HG02840 (cell line): Measurements from ENCODE around the gene ZNF417.
"Not testable (repeated sequence)": the region's sequence is repeated elsewhere in the genome, so short reads cannot be mapped to it uniquely, and the experiment has no call there.

Experiments
- ATAC-seq: cut with Tn5 transposase; IDR thresholded peaks from one replicate; pipeline ENCODE4 v1.9.1; 2021; ENCODE audit warnings: mild to moderate bottlenecking, moderate library complexity, moderate number of reproducible peaks; ENCODE audit not compliant: unreplicated experiment, low FRiP score

The ZNF417 gene

GRCh38 chr19:57916168-57916995 lies at the start of gene ZNF417:
Gene ZNF417, minus strand, starts transcription at chr19:57916592. Its CDS starts 181 bp downstream, at chr19:57916411.
- peak; percentile 92 for ATAC-seq

DNA sequence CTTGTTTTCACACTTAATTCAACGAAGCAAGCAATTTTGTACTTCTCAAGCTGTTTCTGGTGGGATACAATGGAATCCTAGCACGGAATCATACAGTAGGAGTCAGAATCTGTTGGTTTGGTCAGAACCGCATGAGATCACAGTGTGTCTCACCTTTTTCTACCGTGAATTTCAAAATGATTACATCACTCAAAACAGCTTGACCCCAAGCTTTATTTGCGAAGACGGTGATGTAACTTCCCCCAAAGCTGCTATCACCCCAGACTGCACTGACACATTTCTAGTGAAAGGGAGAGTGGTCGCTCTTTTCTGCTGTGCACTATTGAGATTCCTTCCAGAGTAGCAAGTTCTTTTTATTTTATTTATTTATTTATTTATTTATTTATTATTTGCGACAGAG lies 48.4 kb upstream of the ZNF417 start:
- no peak for ATAC-seq

DNA sequence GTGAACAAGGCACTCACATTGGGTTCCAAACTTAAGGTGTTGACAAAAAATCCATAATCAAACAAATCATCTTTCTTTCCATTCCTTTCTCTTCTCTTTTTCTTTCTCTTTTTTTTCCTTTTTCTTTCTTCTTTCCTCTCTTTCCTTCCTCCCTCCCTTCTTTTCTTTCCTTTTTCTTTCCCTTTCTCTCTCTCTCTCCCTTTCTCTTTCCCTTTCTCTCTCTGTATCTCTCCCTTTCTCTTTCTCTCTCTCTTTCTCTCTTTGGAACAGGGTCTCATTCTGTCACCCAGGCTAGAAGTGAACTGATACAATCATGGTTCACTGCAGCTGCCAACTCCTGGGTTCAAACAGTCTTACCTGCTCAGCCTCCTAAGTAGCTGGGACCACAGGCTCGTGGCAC lies 45.4 kb upstream of the ZNF417 start:
- ATAC-seq, result no peak

DNA sequence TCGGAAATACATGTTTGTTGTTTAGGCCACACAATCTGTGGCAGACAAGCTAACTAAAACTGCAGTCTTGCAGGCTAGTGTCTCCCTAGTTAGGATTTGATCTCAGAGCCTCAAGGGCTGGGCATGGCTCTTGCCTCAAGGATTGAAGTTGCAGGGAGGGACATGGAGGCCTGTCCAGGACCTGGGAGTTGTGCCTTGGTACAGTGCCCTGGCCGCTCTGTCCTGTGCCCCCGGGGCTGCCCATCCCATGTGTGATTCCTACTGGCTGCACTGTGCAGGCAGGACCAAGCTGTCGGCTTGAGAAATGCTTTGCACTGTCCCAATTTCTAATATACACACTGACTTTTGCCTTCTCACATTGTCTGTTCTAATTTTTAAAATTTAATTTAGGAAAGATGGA lies 38.6 kb upstream of the ZNF417 start:
- no peak for ATAC-seq

DNA sequence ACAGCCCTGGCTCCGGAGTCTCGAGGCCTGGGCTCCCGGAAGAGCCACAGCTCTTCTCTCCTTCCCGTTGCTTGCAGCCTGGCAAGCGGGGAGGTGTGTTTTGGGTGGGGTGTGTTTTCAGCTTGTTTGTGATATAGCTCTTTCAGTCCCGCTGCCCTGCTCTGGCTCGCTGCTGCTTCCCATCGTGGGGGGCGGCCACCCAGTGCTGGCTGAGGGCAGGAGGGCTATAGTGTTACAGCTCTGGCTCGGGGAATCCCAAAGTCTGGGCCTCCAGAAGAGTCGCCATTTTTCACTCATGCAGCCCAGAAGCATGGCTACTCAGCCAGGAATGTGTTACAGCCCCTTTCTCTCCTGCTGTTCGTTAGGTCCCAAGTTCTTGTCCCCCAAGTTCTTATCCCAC lies 33.3 kb upstream of the ZNF417 start:
- ATAC-seq, result no peak

DNA sequence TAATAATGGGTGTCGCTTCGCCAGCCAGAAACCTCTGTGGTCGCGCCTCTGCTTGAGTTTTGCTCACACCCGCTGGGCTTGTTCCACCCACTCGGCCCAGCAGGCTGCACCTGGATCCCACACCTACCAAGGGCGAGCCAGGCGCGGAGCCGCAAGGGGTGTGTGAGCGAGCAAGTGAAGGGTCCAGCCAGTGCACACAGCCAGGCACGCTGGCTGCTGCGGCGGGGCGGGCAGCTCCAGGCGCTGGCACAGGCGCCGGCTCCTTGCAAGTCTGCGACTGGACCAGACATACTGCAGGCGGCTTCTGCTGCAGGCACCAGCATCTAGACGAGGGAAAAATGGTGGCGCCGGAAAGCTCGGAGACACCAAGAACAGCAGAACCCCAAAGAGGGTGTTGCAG lies 32.9 kb upstream of the ZNF417 start:
- ATAC-seq, result no peak

DNA sequence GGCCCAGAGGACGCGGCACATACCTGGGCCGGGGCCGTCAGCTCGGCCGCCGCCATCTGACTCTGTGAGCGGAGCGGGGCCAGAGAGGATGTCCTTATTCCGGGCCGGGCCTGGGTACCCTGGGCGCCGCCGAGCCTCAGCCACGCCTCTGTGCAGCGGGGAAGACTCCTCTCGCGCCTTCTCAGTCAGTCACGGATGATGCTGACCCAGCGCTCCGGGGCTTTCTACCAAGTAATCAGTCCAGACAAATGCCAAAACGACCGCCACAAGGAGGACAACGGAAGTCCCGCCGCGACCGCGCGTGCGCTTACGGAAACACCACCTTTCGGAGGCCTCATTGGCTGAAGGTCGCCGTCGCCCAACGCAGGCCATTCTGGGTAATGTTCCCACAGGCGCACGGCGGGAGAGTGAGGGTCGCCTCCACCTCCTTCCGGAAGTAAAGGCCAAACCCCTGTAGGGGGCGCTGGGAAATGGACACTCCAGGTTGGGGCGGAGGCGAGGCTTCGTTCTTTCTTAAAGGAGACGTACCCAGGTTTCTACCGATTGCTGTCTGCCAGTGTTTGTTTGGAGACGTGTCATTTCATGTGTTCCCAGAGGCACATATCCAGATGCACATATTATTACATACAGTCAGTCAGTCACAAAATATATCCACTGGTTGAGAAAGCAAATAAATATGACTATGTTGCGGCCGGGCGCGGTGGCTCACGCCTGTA lies 31.2 kb upstream of the ZNF417 start, which contains the start of gene ZNF256:
ZNF256 (minus strand) TSS at position 288 of the 716 bp plus-strand sequence; CDS start at position 56, 232 bp downstream.
- ATAC-seq, result peak; percentile 91

GRCh38 chr19:57947088-57947418 lies 30.7 kb upstream of the ZNF417 start:
- no peak for ATAC-seq

DNA sequence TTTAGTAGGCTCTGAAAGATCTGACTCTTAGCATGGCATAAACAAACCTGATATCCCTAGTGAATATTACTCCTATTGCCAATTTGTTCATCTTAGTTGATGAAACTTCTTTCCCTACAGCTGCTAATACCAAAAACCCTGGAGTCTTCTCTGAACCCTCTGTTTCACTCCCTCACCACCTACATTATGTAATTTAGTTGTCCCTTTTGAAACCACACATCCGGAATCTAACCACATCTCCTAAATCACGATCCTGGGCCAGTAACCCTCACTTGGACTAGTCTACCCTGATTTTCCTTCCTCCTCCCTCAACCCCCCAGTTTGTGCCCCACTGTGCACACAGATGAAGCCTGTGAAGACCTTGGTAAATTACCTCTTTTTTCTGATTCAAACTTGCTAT lies 29.9 kb upstream of the ZNF417 start:
- no peak for ATAC-seq

DNA sequence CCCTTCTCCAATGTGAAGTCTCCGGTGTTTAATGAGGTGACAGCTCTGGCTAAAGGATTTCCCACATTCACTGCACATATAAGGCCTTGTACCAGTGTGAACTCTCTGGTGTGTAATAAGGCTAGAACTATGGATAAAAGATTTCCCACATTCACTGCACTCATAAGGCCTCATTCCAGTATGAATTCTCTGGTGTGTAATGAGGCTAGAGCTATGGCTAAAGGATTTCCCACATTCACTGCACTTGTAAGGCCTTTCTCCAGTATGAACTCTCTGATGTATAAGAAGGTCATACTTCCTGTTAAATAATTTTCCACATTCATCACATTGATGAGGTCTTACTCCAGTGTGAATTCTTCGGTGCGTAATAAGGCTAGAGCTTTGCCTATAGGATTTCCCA lies 25.2 kb upstream of the ZNF417 start:
- ATAC-seq, result no peak

- no peak for ATAC-seq
Measured at GRCh38 chr19:57935731-57936130, 19.3 kb upstream of the ZNF417 start.

DNA sequence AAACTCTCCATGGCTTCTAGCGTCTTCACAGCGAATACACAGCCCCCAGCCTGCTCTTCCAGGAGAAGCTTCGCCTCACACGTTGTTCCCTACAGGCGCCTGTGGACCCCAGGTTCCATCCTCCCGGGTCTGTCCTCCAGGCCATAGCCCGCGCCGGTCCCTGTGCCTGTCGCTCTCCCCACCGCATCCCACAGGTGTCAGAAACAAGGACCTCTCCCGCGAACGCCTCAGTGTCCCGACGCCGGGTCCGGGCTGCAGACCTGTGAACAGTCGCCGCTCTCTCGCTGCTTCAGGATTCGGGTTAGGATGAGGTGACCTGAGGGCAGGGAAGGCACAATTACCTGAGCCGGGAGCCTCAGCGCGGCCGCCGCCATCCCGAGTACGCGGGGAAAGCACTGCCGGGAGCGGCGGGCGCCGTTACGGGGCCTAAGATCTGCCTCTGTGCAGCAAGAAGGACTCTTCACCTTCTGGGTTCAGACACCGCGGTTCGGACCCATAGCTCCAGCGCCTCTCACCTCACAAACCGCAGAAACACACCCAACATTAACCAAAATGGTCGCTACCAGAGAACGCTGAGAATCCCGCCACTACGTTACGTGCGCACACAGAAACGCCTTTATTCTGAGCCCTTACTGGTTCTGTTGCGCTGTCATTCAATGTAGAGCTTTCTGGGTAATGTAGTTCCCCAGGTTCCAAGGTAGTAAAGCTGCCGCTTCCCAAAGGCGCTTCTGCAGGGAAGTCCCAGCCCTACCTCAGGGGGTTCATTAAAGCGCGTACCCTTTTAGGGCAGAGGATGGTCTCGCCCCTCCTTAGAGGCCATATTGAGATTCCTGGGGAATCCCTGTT lies 18.7 kb upstream of the ZNF417 start, which contains the start of gene ZNF418:
ZNF418 (minus strand) TSS at position 583 of the 846 bp plus-strand sequence. CDS start 1,580 bp downstream, outside the sequence.
- no peak for ATAC-seq

DNA sequence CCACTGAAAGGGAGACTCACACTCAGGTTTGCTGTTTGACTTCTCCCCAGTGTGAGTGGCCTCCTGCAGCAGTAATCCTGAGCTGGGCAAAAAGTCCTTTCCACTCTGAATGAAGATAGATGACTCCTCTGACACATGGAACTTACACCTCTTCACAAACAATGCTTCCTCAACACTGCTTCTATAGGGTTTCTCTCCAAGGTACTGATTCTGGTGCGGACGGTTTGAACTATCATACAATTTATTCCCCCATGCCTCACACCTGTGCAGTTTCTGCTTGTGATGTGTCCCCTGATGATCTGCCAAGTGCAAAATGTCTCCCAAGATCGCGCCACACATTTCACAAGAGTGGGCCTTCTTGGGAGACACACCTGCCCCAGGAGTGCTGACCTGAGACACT lies 11.2 kb upstream of the ZNF417 start:
- ATAC-seq, result no peak

DNA sequence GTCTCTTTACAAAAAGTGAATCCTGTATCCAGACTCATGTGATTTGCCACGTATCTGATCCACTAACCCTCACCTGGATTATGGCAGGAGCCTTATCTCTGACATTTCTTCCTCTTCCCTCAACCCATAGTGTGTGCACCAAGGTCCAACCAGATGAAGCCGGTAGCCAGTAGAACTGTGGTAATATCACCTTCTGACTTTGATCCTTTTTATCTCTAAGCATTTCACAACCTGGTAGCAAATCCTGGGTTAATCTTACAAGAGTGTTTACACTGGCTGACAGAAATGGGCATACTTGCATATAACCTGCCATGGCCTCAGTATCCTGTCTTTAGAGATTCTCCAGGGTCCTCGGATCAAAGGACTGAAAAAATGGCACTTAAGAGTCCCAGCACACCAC lies 1.9 kb downstream of the ZNF417 start:
- ATAC-seq, result no peak

GRCh38 chr19:57907394-57907793 lies 9.0 kb downstream of the ZNF417 start:
- ATAC-seq, result no peak

- no peak for ATAC-seq
Measured at GRCh38 chr19:57905258-57905657, 11.1 kb downstream of the ZNF417 start.

GRCh38 chr19:57903618-57904184 lies 12.7 kb downstream of the ZNF417 start:
- no peak for ATAC-seq

DNA sequence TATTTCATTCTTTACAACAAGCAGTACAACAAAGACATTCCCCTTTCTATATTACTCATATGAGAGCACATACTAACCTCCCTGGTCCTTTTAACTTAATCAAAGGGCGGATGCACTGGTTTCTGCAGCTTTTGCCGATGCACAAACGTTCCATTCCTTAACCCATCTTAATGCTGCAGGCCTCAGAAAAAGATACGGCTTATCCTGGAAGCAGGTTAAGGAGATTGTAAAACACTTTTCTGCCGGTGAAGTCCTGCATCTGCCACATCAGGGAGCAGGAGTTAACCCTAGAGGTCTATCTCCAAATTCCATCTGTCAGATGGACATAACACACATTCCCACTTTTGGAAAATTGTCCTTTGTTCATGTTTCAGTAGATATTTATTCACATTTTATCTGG lies 16.1 kb downstream of the ZNF417 start:
- no peak for ATAC-seq

GRCh38 chr19:57890706-57891105 lies 25.7 kb downstream of the ZNF417 start:
- not testable (repeated sequence) for ATAC-seq

DNA sequence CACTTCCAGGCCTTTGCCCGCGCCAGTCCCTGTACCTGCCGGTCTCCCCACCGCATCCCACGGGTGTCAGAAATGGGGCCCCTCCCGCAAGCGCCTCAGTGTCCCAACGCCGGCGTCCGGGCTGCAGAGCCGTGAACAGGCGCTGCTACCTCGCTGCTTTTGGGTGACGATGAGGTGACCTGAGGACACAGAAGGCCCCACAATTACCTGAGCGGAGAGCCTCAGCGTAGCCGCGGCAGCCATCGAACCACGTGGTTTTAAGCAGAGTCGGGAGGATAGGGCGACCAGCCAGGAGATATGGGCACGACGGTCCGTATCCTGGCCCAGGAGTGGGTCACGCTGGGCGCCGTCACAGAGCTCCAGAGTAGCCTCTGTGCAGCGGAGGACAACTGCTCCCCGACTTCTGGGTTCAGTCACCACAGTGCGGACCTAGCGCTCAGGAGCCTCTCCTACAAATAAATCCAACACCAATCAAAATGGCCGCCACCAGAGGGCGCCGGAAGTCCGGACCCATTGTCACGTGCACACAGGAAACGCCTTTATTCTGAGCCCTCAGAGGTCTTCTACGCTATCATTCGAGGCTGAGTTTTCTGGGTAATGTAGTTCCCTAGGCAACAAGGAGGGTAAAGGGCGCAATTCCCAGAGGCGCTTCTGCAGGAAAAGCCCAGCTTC lies 27.7 kb downstream of the ZNF417 start, which contains the start of gene ZNF814:
ZNF814 (minus strand) TSS at position 478 of the 672 bp plus-strand sequence; CDS start at position 243, 235 bp downstream.
- no peak for ATAC-seq
